ENCODE measurements around the gene MAK.

DNA sequence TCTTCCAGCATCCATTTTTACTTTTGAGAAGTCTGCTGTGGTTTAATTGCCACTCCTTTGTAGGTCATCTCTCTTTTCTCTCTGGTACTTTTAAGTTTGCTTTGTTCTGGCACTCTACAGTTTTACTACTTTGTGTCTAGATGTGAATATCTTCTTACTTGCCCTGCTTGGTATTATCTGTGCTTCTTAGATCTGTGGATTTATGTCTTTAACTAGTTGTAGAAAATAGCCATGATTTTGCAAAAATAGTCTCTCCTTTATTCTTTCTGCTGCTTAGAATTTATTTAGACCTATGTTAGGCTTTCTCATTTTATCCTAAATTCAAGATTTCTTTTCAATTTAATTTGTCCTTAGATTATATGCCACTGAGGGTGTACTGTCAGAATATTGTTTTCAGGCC lies 5.2 kb upstream of the MAK start:
- TF ChIP-seq, protein P1, sequence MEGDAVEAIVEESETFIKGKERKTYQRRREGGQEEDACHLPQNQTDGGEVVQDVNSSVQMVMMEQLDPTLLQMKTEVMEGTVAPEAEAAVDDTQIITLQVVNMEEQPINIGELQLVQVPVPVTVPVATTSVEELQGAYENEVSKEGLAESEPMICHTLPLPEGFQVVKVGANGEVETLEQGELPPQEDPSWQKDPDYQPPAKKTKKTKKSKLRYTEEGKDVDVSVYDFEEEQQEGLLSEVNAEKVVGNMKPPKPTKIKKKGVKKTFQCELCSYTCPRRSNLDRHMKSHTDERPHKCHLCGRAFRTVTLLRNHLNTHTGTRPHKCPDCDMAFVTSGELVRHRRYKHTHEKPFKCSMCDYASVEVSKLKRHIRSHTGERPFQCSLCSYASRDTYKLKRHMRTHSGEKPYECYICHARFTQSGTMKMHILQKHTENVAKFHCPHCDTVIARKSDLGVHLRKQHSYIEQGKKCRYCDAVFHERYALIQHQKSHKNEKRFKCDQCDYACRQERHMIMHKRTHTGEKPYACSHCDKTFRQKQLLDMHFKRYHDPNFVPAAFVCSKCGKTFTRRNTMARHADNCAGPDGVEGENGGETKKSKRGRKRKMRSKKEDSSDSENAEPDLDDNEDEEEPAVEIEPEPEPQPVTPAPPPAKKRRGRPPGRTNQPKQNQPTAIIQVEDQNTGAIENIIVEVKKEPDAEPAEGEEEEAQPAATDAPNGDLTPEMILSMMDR (IDR thresholded peaks at IDR 0.05), result no peak
- TF ChIP-seq POLR2A (IDR thresholded peaks at IDR 0.05), result no peak
- TF ChIP-seq EP300 (IDR thresholded peaks at IDR 0.05), result no peak

All from tibial nerve (tissue), 4 donors.